Measurements from ENCODE around the gene TWSG1.
A peak's percentile ranks its signal among the peaks of the same experiment; 100 is the strongest.
"Not testable (repeated sequence)": the region's sequence is repeated elsewhere in the genome, so short reads cannot be mapped to it uniquely, and the experiment has no call there.

The TWSG1 gene

DNA sequence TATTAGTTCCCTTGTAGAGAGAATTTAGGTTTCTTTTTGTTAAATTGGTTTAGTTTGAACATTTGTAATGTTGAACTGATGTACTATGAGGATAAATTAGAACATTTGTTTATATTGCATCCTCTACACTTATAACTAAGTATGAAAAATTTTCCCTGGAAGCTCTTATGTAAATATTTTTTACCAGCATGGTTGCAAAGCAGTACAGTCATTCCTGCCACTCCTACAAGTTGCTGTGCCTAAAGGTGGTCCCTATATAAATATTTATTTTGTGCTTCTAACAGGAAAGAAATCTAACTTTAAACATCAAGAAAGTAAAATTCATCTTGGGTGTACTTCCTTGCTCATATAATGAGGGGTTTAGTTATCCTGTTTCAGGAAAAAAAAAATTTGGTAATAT lies 14.2 kb downstream of the TWSG1 start:
- no peaks in the 10 kb centered on the region for H3K9me3 Mint-ChIP-seq
- H3K36me3 Mint-ChIP-seq (ENCODE audit: low read depth): peaks cover 10% of the 10 kb centered on the region
- peaks cover 22% of the 10 kb centered on the region for H3K4me1 Mint-ChIP-seq (ENCODE audit: low read depth)
- H3K27me3 Mint-ChIP-seq: no peaks in the 10 kb centered on the region
- no peak overlapping the region for H3K4me3 Mint-ChIP-seq
- peak overlapping the region; percentile 68 for H3K27ac Mint-ChIP-seq

DNA sequence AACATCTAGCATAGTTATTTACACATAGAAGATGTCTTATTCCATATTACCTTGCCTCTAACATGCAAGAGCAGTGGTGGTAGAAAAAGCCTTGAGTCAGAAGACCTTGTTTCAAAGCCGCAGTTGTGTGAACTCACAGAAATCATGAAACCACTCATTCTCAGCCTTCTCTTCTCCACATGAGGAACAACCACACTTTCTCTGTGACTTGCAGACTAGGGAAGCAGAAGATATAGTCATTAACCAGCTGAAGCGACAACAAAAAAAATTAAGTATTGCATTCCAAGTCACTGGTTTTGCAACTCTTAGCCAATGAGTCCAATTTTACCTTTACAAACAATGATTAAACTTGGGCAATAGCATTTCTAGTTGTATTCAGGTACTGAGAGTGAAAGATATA lies 19.0 kb downstream of the TWSG1 start:
- Mint-ChIP-seq H3K4me1 (ENCODE audit: low read depth) (peaks cover 18% of the 10 kb centered on the region), H3K9me3 (no peaks in the 10 kb centered on the region), H3K36me3 (ENCODE audit: low read depth) (peaks cover 3% of the 10 kb centered on the region), H3K4me3 (no peak overlapping the region), H3K27ac (no peak overlapping the region), H3K27me3 (no peaks in the 10 kb centered on the region)

DNA sequence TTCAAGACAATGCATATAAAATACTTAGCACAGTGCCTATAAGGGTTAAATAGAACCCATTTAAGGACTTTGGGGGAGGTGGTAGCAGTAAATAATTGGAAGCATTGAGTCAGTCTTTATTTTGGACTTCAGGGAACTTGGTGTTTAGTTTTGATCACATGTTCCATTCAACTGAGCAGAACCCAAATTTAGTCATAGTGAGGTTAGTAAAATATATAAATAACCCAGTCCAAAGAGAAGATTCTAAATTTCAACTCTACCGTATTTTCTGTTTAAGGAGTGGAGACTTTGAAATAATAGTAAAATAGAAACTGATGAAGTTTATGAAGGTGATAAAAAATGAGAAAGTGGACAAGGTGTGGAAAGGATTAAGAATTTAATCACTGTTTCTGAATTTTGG lies 19.7 kb downstream of the TWSG1 start:
- Mint-ChIP-seq H3K4me3 (no peak overlapping the region), H3K36me3 (ENCODE audit: low read depth) (peaks cover 3% of the 10 kb centered on the region), H3K27ac (no peak overlapping the region), H3K9me3 (no peaks in the 10 kb centered on the region), H3K27me3 (no peaks in the 10 kb centered on the region), H3K4me1 (ENCODE audit: low read depth) (peaks cover 12% of the 10 kb centered on the region)

DNA sequence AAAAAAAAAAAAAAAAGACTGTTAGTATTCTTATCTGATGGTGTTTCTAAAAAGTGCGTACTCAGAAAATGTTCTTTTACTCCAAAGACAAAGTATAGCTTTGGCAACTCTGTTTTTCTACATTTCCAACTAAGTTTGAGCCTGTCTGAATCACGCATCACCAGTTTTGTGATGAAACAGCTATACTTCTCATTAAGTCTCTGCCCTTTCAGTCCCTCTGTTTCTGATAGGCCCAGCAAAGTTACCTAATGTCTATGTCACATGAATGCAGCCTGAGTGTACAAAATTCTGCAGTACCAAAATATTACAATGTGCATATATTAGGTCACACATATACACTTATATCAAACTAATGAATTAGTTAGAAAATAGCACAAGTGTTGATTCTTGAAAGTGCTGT lies 22.4 kb downstream of the TWSG1 start:
- no peaks in the 10 kb centered on the region for H3K9me3 Mint-ChIP-seq
- H3K36me3 Mint-ChIP-seq (ENCODE audit: low read depth): peaks cover 15% of the 10 kb centered on the region
- no peak overlapping the region for H3K4me3 Mint-ChIP-seq
- H3K27ac Mint-ChIP-seq: no peak overlapping the region
- H3K27me3 Mint-ChIP-seq: no peaks in the 10 kb centered on the region
- peaks cover 12% of the 10 kb centered on the region for H3K4me1 Mint-ChIP-seq (ENCODE audit: low read depth)

DNA sequence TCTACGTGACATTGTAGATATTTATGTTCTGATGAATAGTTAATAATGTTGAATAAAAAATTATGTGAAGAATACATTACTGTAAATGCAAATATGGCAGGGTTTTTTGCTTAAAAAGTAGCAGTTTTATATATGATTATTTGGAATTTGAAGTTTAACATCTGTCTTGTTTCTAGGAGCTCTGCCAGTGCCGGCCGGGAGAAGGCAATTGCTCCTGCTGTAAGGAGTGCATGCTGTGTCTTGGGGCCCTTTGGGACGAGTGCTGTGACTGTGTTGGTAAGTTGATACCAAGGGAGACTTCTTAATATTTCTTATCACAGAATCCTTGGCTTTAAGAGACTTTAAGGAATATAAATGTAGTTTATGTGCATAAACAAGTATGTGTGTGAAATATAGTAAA lies 25.2 kb downstream of the TWSG1 start:
- peaks cover 17% of the 10 kb centered on the region for H3K36me3 Mint-ChIP-seq (ENCODE audit: low read depth)
- H3K27me3 Mint-ChIP-seq: no peaks in the 10 kb centered on the region
- no peaks in the 10 kb centered on the region for H3K4me1 Mint-ChIP-seq (ENCODE audit: low read depth)
- H3K27ac Mint-ChIP-seq: no peak overlapping the region
- H3K4me3 Mint-ChIP-seq: no peak overlapping the region
- no peaks in the 10 kb centered on the region for H3K9me3 Mint-ChIP-seq

DNA sequence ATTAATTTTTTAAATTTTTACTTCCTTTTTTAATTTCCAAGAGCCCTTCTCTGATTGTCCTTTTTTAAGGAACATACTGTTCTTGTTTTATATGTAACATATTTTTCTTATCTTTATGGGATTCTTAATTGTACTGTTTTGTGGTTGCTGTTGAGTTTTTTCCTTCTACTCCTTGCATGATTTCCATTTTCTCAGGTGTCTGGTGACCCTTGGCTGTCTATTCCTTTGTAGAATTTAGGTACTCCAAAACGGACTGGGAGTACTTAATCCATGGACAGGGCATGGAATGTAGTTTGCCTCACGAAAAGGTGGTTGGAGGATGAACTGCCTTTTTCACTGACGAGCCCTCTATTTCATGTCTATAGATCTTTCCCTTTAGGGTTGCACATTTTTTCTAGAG lies 26.6 kb downstream of the TWSG1 start:
- H3K4me3 Mint-ChIP-seq: no peak overlapping the region
- H3K27ac Mint-ChIP-seq: no peak overlapping the region
- peaks cover 17% of the 10 kb centered on the region for H3K36me3 Mint-ChIP-seq (ENCODE audit: low read depth)
- no peaks in the 10 kb centered on the region for H3K27me3 Mint-ChIP-seq
- no peaks in the 10 kb centered on the region for H3K9me3 Mint-ChIP-seq
- no peaks in the 10 kb centered on the region for H3K4me1 Mint-ChIP-seq (ENCODE audit: low read depth)

DNA sequence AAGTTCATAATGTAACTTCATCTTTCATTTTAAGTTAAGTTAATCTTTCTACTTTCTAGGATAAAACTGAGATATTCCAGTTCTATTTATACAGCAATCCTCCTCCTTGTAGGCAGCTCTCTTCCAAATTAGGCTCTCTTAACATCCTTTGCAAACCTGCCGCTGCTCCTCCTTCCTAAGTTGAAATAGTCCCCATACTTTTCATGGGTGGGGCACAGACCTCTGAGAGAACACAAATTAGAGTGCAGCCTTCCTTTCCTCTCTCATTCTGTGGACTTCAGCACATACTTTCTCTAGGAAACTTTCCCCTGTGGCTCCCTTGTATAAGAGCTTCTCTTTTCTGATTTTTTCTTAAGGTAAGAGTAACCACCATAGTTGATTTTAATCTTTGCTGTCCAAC lies 28.3 kb downstream of the TWSG1 start:
- Mint-ChIP-seq H3K27ac (no peak overlapping the region), H3K4me1 (ENCODE audit: low read depth) (no peaks in the 10 kb centered on the region), H3K36me3 (ENCODE audit: low read depth) (peaks cover 25% of the 10 kb centered on the region), H3K4me3 (no peak overlapping the region), H3K27me3 (no peaks in the 10 kb centered on the region), H3K9me3 (no peaks in the 10 kb centered on the region)

DNA sequence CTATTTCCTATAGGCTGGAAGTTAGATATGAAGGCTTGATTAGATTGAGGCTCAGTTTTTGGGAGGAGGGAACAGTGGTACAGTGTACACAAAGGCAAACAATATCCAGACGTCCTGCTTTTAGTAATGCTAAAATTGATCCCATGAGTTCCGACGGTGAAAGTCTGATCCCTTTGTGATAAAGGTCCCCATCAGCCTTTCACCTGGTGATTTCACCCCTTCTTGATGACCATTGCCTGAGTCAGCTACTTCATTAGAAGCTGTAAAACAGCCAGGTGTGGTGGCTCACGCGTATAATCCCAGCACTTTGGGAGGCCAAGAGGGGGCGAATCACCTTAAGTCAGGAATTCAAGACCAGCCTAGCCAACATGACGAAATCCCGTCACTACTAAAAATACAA lies 29.7 kb downstream of the TWSG1 start:
- no peaks in the 10 kb centered on the region for H3K27me3 Mint-ChIP-seq
- H3K4me3 Mint-ChIP-seq: no peak overlapping the region
- H3K27ac Mint-ChIP-seq: no peak overlapping the region
- peaks cover 27% of the 10 kb centered on the region for H3K36me3 Mint-ChIP-seq (ENCODE audit: low read depth)
- no peaks in the 10 kb centered on the region for H3K9me3 Mint-ChIP-seq
- H3K4me1 Mint-ChIP-seq (ENCODE audit: low read depth): no peaks in the 10 kb centered on the region

DNA sequence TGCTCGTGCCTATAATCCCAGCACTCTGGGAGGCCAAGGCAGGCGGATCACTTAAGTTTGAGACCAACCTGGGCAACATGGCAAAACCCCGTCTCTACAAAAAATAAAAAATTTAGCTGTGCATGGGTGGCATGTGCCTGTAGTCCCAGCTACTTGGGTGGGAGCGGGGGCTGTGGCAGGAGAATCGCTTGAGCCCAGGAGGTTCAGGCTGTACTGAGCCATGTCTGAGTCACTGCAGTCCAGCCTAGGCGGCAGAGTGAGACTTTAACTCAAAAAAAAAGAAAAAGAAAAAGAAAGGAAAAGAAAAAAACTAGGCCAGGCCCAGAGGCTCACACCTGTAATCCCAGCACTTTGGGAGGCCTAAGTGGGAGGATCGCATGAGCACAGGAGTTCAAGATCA lies 30.8 kb downstream of the TWSG1 start:
- Mint-ChIP-seq H3K9me3 (no peaks in the 10 kb centered on the region), H3K4me3 (no peak overlapping the region), H3K36me3 (ENCODE audit: low read depth) (peaks cover 29% of the 10 kb centered on the region), H3K27ac (no peak overlapping the region), H3K4me1 (ENCODE audit: low read depth) (no peaks in the 10 kb centered on the region), H3K27me3 (no peaks in the 10 kb centered on the region)

DNA sequence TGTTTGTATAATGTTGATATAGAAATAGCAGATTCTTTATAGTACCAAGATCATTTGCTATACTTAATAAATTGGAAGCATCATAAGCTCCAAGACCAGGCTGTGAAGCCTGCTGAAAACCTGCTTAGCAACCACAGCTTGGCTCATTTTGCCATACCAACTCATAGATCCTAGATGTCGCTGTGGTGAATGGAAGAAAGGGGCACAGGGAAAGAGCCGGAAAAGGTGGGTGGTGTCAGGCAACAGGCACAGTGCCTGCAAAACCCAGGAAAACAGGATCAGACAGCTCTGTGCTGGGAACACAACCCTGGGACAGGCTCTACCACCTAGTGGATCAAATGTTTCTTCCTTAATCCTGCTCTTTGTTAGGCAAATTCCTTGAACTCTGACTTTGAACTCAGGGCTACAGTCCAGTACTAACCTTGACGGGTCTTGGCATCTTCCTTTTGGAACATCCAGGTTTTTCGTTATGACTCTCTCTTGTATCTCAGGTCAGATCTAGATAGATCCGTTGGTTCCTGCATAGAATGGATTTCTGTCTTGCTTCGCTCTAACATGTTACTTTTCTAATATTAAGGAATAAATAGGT lies 31.6 kb downstream of the TWSG1 start:
- Mint-ChIP-seq H3K27me3 (no peaks in the 10 kb centered on the region), H3K36me3 (ENCODE audit: low read depth) (peaks cover 28% of the 10 kb centered on the region), H3K27ac (no peak overlapping the region), H3K4me1 (ENCODE audit: low read depth) (no peaks in the 10 kb centered on the region), H3K9me3 (no peaks in the 10 kb centered on the region), H3K4me3 (no peak overlapping the region)

DNA sequence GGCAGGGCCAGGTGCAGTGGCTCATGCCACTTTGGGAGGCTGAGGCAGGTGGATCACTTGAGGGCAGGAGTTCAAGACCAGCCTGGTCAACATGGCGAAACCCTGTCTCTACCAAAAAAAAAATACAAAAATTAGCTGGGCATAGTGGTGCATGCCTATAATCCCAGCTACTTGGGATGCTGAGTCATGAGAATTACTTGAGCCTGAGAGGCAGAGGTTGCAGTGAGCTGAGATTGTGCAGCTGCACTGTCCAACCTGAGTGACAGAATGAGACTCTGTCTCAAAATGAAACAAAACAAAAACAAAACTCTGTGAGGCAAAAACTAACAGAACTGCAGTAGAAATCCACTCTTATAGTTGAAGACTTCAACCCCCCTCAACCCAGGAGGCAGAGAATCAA lies 38.7 kb downstream of the TWSG1 start:
- not testable (repeated sequence) for H3K9me3 Mint-ChIP-seq; H3K27me3 Mint-ChIP-seq; H3K4me1 Mint-ChIP-seq (ENCODE audit: low read depth); H3K27ac Mint-ChIP-seq; H3K4me3 Mint-ChIP-seq
- peaks cover 28% of the 10 kb centered on the region for H3K36me3 Mint-ChIP-seq (ENCODE audit: low read depth)

DNA sequence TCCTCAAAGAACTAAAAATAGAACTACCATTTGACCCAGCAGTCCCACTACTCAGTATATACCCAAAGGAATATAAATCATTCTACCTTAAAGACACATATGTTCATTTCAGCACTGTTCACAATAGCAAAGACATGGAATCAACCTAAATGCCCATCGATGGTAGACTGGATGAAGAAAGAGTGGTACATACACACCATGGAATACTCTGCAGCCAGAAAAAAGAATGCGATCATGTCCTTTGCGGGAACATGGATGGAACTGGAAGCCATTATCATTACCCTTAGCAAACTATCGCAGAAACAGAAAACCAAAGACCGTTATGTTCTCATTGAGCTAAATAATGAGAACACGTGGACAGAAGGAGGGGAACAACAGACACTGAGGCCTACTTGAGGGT lies 44.5 kb downstream of the TWSG1 start:
- H3K4me3 Mint-ChIP-seq: no peak overlapping the region
- no peaks in the 10 kb centered on the region for H3K27me3 Mint-ChIP-seq

DNA sequence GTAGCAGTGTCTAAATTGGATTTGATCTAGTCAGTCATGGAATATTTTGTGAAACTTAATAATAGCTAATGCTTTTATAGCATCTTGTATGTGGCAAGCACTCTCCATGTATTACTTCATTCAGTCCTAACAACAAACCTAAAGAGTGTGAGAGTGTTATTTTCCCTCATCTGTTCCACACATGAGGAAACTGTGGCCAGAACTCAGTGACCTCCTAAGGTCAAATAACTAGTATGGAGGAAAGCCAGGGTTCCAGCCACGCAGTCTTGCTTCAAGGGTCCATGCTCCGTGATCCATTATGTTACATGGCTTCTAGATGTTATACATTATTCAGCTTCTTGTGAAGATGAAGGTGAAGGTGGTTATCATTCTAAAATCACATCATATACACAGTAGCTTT lies 45.5 kb downstream of the TWSG1 start:
- Mint-ChIP-seq H3K27me3 (no peaks in the 10 kb centered on the region), H3K36me3 (ENCODE audit: low read depth) (peaks cover 9% of the 10 kb centered on the region), H3K27ac (no peak overlapping the region), H3K4me1 (ENCODE audit: low read depth) (no peaks in the 10 kb centered on the region), H3K9me3 (no peaks in the 10 kb centered on the region), H3K4me3 (no peak overlapping the region)

More for the DNA sequence above, 44.5 kb downstream of the TWSG1 start:
- Mint-ChIP-seq H3K9me3 (no peaks in the 10 kb centered on the region), H3K4me1 (ENCODE audit: low read depth) (no peaks in the 10 kb centered on the region), H3K36me3 (ENCODE audit: low read depth) (peaks cover 12% of the 10 kb centered on the region), H3K27ac (no peak overlapping the region)

DNA sequence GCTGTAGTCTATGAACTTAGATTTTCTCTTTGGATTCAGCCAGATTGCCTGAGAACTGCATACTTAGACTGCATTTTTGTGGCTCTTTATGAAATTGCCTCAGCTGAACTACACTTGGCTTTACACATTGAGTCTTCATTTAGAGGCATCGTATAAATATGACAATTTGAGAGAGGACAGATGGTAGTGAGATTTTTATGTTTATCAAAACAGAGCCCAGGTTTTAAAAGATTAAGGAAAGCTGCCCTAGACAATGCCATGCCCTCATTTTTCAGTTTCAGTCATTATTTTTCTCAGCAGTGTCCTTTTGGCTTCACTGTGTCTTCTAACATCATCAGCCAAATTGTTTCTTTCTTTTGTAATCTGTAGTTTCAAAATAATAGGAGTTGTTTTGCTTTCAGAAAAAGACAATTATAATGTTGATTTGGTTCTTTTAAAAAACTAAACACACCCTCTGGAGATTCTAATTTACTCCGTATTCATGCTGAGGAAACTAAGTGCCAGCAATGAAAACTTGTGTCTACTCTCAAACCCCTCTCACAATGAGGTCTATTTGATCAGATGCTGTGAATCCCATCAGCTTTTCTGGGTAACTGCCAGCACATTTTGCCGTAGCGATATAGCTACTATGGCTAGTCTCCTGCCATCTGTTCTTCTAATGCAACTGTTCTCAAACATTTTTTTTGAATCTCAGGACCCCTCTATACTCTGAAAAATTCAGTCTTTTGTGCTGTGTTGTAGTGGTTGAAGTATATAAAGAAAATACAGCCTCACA lies 46.2 kb downstream of the TWSG1 start:
- Mint-ChIP-seq H3K9me3 (no peaks in the 10 kb centered on the region), H3K27me3 (no peaks in the 10 kb centered on the region), H3K27ac (no peak overlapping the region), H3K4me3 (no peak overlapping the region), H3K4me1 (ENCODE audit: low read depth) (no peaks in the 10 kb centered on the region), H3K36me3 (ENCODE audit: low read depth) (peaks cover 9% of the 10 kb centered on the region)

DNA sequence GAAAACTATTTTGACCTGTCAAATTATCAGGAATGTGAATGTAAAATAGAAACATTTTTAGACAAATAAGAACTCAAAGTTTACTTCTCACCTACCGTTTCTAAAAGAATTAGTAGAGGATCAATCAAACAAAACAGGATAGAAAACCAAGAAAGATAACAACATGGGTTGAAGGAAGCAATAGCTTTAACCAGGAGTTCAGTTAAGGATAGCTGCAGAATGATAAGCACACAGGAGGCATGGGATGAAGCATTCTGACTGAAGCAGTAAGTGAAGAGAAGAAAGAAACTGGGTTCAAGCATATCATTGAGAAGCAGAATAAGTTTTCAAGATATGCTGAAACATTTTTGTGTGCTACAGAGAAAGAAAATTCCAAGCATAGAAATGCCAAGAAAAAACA lies 52.3 kb downstream of the TWSG1 start:
- Mint-ChIP-seq H3K27me3 (no peaks in the 10 kb centered on the region), H3K27ac (no peak overlapping the region), H3K4me3 (no peak overlapping the region), H3K4me1 (ENCODE audit: low read depth) (no peaks in the 10 kb centered on the region), H3K9me3 (peaks cover 9% of the 10 kb centered on the region), H3K36me3 (ENCODE audit: low read depth) (peaks cover 20% of the 10 kb centered on the region)

DNA sequence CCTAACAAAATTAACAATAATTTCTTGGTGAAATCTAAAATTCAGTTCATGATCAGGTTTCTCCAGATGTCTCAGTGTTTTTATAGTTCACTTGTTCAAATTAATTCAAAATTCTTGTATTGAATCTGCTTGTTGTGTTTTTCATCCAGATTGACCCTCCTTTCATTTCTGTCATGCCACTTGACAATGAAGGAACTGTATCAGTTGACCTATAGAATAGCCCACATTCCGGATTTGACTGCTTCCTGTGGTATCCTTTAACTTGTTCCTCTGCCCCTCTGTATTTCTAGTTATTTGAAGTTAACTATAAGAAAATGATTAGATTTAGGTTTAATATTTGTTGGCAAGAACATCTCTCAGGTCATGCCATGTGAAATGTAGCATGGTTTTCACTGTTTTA lies 53.3 kb downstream of the TWSG1 start:
- H3K27ac Mint-ChIP-seq: no peak overlapping the region
- peaks cover 9% of the 10 kb centered on the region for H3K9me3 Mint-ChIP-seq
- no peak overlapping the region for H3K4me3 Mint-ChIP-seq
- no peaks in the 10 kb centered on the region for H3K27me3 Mint-ChIP-seq
- H3K36me3 Mint-ChIP-seq (ENCODE audit: low read depth): peaks cover 20% of the 10 kb centered on the region
- no peaks in the 10 kb centered on the region for H3K4me1 Mint-ChIP-seq (ENCODE audit: low read depth)
